Measurements from ENCODE around the gene GPR27. TPM values are rescaled to one million over a fixed set of nuclear protein-coding genes. Genes with fewer than 3 reads are reported as not detected.

GPR27 gene
- 0.70 and 1.3 TPM in 2 replicates for total RNA-seq

GRCh38 chr3:71753701-71754609, at the start of gene GPR27:
GPR27 (plus strand) TSS chr3:71753855; CDS start chr3:71754050, 195 bp downstream.
- peaks cover 64% of the 10 kb centered on the region for H3K27me3 Mint-ChIP-seq (ENCODE audit: insufficient read depth)
- no peak within 1 kb of the TSS for H3K27ac Mint-ChIP-seq
- no peaks in the 10 kb centered on the region for H3K36me3 Mint-ChIP-seq (ENCODE audit: low read depth)
- no peak for DNase-seq (ENCODE audit: low spot score)
- intact Hi-C loops (cut with micrococcal nuclease): loop anchor here (2.0 kb wide), 2 partner anchors 31 to 43 kb away; partner anchors contain the start of gene PROK2
- peak within 1 kb of the TSS; percentile 63 for H3K4me3 Mint-ChIP-seq
- peaks cover 4% of the 10 kb centered on the region for H3K4me1 Mint-ChIP-seq (ENCODE audit: low read depth)
- H3K9me3 Mint-ChIP-seq: no peaks in the 10 kb centered on the region

DNA sequence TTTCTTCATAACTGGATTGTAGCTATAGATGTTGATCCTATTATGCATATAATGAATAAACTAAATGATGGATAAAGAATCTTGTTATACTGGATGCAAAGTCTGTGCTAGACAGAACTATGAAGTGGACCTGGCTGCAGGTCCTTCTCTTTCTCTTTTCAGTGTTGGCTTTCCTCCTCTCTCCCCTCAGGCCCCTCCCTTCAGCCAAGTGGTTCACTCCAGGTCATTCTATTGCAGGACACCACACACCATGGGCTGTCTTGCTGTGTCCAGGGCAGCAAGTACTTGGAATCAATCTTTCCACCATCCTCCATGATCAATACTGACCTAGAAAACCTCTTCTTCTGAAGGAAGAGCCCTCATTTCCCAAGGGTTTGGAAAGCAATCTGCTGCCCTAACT, 48.7 kb upstream of the GPR27 start:
- peaks cover 81% of the 10 kb centered on the region for H3K4me1 Mint-ChIP-seq (ENCODE audit: low read depth)
- H3K9me3 Mint-ChIP-seq: no peaks in the 10 kb centered on the region
- H3K4me3 Mint-ChIP-seq: no peak overlapping the region
- intact Hi-C loops (cut with micrococcal nuclease): no loop called here
- peaks cover 50% of the 10 kb centered on the region for H3K36me3 Mint-ChIP-seq (ENCODE audit: low read depth)
- H3K27ac Mint-ChIP-seq: peak overlapping the region; percentile 84
- no peaks in the 10 kb centered on the region for H3K27me3 Mint-ChIP-seq (ENCODE audit: insufficient read depth)
- DNase-seq (ENCODE audit: low spot score): no peak

DNA sequence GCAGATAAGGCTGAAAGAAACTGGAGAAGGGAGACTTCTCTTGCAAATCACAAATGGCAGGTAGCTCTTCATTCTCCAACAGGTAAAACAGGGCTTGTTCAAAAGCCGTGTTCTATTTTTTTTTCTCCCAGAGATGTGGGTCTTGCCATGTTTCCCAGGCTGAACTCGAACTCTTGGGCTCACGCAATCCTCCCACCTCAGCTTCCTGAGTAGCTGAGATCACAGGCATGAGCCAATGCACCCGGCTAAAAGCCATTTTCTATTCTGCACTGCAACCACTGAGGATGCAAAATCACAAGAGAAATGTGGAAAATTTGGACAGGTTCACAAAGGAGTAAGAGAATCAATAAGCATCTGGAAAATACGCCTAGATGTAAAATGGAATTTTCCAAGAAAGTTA, 48.0 kb upstream of the GPR27 start:
- peaks cover 89% of the 10 kb centered on the region for H3K4me1 Mint-ChIP-seq (ENCODE audit: low read depth)
- no peaks in the 10 kb centered on the region for H3K9me3 Mint-ChIP-seq
- H3K4me3 Mint-ChIP-seq: no peak overlapping the region
- H3K27ac Mint-ChIP-seq: peak overlapping the region; percentile 55
- no peaks in the 10 kb centered on the region for H3K27me3 Mint-ChIP-seq (ENCODE audit: insufficient read depth)
- peaks cover 50% of the 10 kb centered on the region for H3K36me3 Mint-ChIP-seq (ENCODE audit: low read depth)
- intact Hi-C loops (cut with micrococcal nuclease): no loop called here
- no peak for DNase-seq (ENCODE audit: low spot score)

DNA sequence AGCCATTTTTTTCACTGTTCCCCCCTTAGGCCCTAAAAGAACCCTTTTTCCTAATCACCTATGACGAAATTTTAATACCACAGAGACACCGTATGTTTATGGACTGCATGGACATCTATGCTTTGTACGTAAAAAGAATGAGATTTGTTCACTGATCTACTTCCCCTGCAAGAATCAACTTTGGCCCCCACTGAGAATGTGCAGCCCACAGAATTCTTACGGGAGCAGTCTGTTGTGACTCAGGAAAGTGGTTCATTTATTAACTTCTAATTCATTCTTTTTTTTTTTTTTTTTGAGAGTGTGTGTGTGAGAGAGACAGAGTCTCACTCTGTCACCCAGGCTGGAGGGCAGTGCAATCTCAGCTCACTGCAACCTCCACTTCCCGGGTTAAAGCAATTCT, 46.1 kb upstream of the GPR27 start:
- intact Hi-C loops (cut with micrococcal nuclease): no loop called here

GRCh38 chr3:71708476-71709105, 45.1 kb upstream of the GPR27 start:
- Mint-ChIP-seq H3K4me1 (ENCODE audit: low read depth) (peaks cover 73% of the 10 kb centered on the region), H3K4me3 (no peak overlapping the region), H3K27ac (no peak overlapping the region), H3K36me3 (ENCODE audit: low read depth) (peaks cover 39% of the 10 kb centered on the region), H3K27me3 (ENCODE audit: insufficient read depth) (no peaks in the 10 kb centered on the region), H3K9me3 (no peaks in the 10 kb centered on the region)
- DNase-seq (ENCODE audit: low spot score): no peak
- intact Hi-C loops (cut with micrococcal nuclease): no loop called here

More for the DNA sequence above, 46.1 kb upstream of the GPR27 start:
- H3K4me1 Mint-ChIP-seq (ENCODE audit: low read depth): peaks cover 82% of the 10 kb centered on the region
- no peaks in the 10 kb centered on the region for H3K9me3 Mint-ChIP-seq
- H3K36me3 Mint-ChIP-seq (ENCODE audit: low read depth): peaks cover 39% of the 10 kb centered on the region
- no peaks in the 10 kb centered on the region for H3K27me3 Mint-ChIP-seq (ENCODE audit: insufficient read depth)
- no peak for DNase-seq (ENCODE audit: low spot score)
- no peak overlapping the region for H3K4me3 Mint-ChIP-seq
- H3K27ac Mint-ChIP-seq: no peak overlapping the region

GRCh38 chr3:71709908-71710511, 43.6 kb upstream of the GPR27 start:
- Mint-ChIP-seq H3K36me3 (ENCODE audit: low read depth) (peaks cover 30% of the 10 kb centered on the region), H3K27ac (no peak overlapping the region), H3K4me3 (no peak overlapping the region), H3K4me1 (ENCODE audit: low read depth) (peaks cover 65% of the 10 kb centered on the region), H3K9me3 (no peaks in the 10 kb centered on the region), H3K27me3 (ENCODE audit: insufficient read depth) (no peaks in the 10 kb centered on the region)
- DNase-seq (ENCODE audit: low spot score): no peak
- intact Hi-C loops (cut with micrococcal nuclease): loop anchor here (2.0 to 5.0 kb wide), 3 partner anchors 43 to 1377 kb away; partner anchors contain the start of gene GPR27

DNA sequence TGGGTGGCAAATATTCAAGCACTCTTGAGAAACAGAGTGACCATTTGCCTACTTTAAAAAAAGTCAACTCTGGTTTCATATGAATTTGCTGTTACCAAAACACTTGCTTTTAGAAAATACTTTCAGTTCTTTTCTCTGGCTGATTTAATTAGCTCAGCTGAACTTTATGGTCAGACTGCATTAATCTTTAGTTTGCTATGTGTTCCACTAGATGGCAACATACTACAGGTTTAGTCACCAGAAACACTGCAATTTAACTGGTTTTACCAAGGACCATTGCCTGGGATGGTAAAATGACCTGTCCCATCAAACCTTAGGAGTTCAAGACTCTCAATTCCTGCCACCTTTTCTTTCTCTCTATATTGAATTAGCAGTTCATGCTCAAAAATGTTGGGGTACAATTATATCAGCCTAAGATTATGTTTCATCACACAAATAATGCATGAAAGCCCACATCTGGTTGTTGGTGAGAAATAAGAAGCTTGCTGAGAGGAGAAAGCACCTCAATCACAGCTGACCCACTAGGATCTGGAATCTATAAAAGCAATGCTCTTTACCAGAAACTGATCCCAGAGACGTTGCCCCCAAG, 42.7 kb upstream of the GPR27 start:
- Mint-ChIP-seq H3K27ac (no peak overlapping the region), H3K9me3 (no peaks in the 10 kb centered on the region), H3K36me3 (ENCODE audit: low read depth) (peaks cover 22% of the 10 kb centered on the region), H3K4me1 (ENCODE audit: low read depth) (peaks cover 56% of the 10 kb centered on the region), H3K27me3 (ENCODE audit: insufficient read depth) (no peaks in the 10 kb centered on the region), H3K4me3 (no peak overlapping the region)
- no peak for DNase-seq (ENCODE audit: low spot score)
- intact Hi-C loops (cut with micrococcal nuclease): loop anchor here (1.0 to 5.0 kb wide), 6 partner anchors 12 to 1376 kb away; partner anchors contain the start of gene GPR27

DNA sequence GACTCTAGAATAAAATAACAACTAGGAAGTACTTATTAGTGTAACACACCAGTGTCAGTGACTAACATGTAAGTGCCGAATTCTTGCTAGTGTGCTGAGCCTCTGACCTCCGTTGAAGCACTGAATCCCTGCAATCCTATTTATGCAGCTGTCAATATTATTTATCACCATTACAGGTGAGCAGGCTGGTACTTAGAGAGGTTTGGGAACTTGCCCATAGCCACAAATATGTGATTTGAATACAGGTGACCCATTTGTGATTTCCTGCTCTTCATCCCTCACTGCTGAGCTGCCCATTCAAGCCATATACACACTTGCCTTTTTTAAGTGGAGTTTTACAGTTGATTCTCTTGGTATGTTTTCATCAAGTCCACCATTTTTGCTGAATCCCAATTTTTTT, 40.6 kb upstream of the GPR27 start:
- Mint-ChIP-seq H3K36me3 (ENCODE audit: low read depth) (peaks cover 14% of the 10 kb centered on the region), H3K27ac (no peak overlapping the region), H3K4me3 (no peak overlapping the region), H3K27me3 (ENCODE audit: insufficient read depth) (no peaks in the 10 kb centered on the region), H3K9me3 (no peaks in the 10 kb centered on the region), H3K4me1 (ENCODE audit: low read depth) (peaks cover 45% of the 10 kb centered on the region)
- no peak for DNase-seq (ENCODE audit: low spot score)
- intact Hi-C loops (cut with micrococcal nuclease): loop anchor here (5.0 kb wide), 2 partner anchors 559 to 1374 kb away; no protein-coding TSS in a partner anchor

GRCh38 chr3:71714595-71714994, 39.1 kb upstream of the GPR27 start:
- intact Hi-C loops (cut with micrococcal nuclease): loop anchor here (5.0 kb wide), 2 partner anchors 558 to 1373 kb away; no protein-coding TSS in a partner anchor
- H3K9me3 Mint-ChIP-seq: no peaks in the 10 kb centered on the region
- H3K4me1 Mint-ChIP-seq (ENCODE audit: low read depth): peaks cover 48% of the 10 kb centered on the region
- no peak overlapping the region for H3K4me3 Mint-ChIP-seq
- no peaks in the 10 kb centered on the region for H3K27me3 Mint-ChIP-seq (ENCODE audit: insufficient read depth)
- peaks cover 14% of the 10 kb centered on the region for H3K36me3 Mint-ChIP-seq (ENCODE audit: low read depth)
- no peak overlapping the region for H3K27ac Mint-ChIP-seq
- DNase-seq (ENCODE audit: low spot score): no peak

DNA sequence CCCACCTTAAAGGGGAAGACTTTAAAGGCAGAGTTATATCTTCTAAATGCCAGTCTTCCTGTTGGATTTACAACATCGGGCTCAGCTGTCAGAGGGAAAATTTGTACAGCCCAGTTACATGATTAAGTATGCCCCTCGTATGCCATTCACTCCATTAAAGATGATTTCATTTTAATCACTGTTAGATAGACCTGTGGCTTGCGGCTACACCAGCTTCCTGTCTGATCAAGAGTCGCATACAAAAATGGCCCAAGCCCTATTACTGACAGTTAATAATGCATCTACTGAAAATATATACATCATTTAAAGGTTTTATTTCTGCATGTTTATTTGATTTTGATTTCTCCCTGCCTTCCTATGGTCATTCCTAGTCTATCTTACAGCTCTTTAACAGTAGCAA, 35.6 kb upstream of the GPR27 start:
- no peak for DNase-seq (ENCODE audit: low spot score)
- H3K36me3 Mint-ChIP-seq (ENCODE audit: low read depth): peaks cover 24% of the 10 kb centered on the region
- intact Hi-C loops (cut with micrococcal nuclease): no loop called here
- no peak overlapping the region for H3K4me3 Mint-ChIP-seq
- H3K27ac Mint-ChIP-seq: no peak overlapping the region
- peaks cover 55% of the 10 kb centered on the region for H3K4me1 Mint-ChIP-seq (ENCODE audit: low read depth)
- no peaks in the 10 kb centered on the region for H3K9me3 Mint-ChIP-seq
- no peaks in the 10 kb centered on the region for H3K27me3 Mint-ChIP-seq (ENCODE audit: insufficient read depth)

DNA sequence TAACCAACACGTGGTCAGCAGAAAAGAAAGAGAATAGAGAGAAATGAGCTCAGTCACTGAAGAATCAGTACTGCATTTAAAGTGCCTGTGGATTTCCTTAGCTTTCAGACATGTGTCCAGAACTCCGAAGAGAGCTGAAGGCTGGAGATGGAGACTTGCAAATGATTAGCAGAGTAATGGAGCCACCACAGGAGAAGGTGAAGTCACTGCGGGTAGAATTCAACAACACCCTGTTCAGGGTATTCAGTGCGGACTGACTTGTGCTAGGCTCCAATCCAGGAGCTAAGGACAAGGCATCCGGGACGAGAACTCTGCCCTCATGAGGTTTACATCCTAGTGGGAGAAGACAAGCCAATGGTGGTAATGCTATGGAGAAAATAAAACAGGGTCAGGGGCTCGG, 32.7 kb upstream of the GPR27 start:
- no peak for DNase-seq (ENCODE audit: low spot score)
- H3K27ac Mint-ChIP-seq: peak overlapping the region; percentile 92
- no peaks in the 10 kb centered on the region for H3K9me3 Mint-ChIP-seq
- H3K4me1 Mint-ChIP-seq (ENCODE audit: low read depth): peaks cover 64% of the 10 kb centered on the region
- peak overlapping the region; percentile 70 for H3K4me3 Mint-ChIP-seq
- H3K36me3 Mint-ChIP-seq (ENCODE audit: low read depth): peaks cover 22% of the 10 kb centered on the region
- intact Hi-C loops (cut with micrococcal nuclease): loop anchor here (5.0 to 10.0 kb wide), 6 partner anchors 384 to 1276 kb away; partner anchors contain the start of gene PPP4R2
- no peaks in the 10 kb centered on the region for H3K27me3 Mint-ChIP-seq (ENCODE audit: insufficient read depth)

- Mint-ChIP-seq H3K36me3 (ENCODE audit: low read depth) (peaks cover 24% of the 10 kb centered on the region), H3K4me1 (ENCODE audit: low read depth) (peaks cover 71% of the 10 kb centered on the region), H3K9me3 (no peaks in the 10 kb centered on the region), H3K27ac (peak overlapping the region; percentile 92), H3K4me3 (peak overlapping the region; percentile 70), H3K27me3 (ENCODE audit: insufficient read depth) (no peaks in the 10 kb centered on the region)
- intact Hi-C loops (cut with micrococcal nuclease): loop anchor here (2.0 to 10.0 kb wide), 8 partner anchors 19 to 1276 kb away; partner anchors contain the start of gene PPP4R2
- DNase-seq (ENCODE audit: low spot score): no peak
Measured at GRCh38 chr3:71721651-71722157, 32.0 kb upstream of the GPR27 start.

Data from activated T-helper 1 cell treated with anti-CD3 and anti-CD28 coated beads, Interleukin-12 subunit alpha, Interleukin-12 subunit beta, Interleukin-2, Interleukin-4 antibody, amounts not matched to agents 30 ng/mL and 10 ng/mL and 1 ng/mL, durations not matched to agents 14 hours and 24 hours and 36 hours (primary cell).